Measurements from ENCODE around the gene CUL3.
A peak's percentile ranks its signal among the peaks of the same experiment; 100 is the strongest.
"Not testable (repeated sequence)": the region's sequence is repeated elsewhere in the genome, so short reads cannot be mapped to it uniquely, and the experiment has no call there.

Gene CUL3

DNA sequence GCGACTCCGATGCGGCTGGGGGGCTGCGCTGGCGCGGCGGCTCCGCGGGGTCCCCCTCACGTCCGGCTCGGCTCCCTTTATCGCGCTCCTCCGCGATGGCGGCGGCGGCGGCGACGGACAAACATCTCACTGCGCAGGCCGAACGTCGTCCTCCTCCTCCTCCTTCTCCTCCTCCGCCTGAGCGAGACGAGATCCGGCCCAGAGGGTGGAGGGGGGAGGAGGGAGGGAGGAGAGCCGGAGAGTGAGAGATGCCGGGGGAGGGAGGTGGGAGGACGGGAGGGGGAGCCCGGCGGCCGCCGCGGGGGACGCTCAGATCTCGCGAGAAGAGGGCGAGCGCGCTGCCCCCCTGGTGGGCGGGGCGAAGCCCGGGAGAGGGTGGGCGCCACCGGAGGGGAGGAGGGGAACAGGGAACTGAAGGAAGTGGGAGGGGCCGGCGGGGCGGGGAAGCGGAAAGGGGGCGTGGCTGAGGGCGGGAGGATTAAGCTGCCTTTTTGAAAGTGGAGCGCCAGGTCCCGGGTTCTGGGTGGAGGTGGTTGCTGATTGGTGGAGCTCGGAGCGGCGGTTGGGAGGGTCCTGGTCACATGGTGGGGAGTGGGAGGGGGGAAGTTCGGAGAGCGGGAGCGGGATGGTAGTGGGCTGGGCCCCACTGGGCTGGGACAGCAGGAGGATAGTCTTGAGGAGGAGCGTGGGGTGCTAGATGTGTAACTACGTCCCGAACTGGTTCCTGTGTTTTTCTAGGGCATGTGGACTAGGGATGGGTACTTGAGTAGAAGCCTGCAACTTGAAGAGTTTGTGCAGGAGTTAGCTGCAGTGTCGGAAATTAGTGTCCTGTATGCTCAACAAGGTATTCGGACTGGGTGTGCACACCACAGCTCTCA is at the start of gene CUL3:
TSS of gene CUL3 (minus strand) at position 153 of the 878 bp plus-strand sequence. CDS start 354 bp downstream, outside the sequence.
- DNase-seq, result peak; percentile 91

- no peak for DNase-seq
These were observed 45.7 kb upstream of the CUL3 start for GRCh38 chr2:224630659-224631550.

DNA sequence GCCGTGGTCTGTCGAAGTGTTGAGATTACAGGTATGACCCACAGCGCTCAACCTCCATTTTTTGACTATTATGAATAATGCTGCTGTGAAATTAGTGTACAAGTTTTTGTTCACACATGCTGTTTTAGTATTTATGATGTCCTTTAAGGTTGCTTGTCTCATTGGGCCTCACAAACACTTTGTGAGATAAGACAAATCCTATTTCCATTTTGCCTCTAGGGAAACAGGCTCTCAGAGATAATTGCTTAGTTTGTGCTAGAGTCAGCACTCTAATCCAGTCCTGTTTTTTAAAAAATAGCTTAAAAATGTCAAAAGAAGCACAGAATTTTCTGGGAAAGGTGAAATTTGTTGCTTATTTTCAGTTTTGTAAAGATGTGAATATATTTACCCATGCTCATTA is 43.3 kb upstream of the CUL3 start:
- no peak for DNase-seq

DNA sequence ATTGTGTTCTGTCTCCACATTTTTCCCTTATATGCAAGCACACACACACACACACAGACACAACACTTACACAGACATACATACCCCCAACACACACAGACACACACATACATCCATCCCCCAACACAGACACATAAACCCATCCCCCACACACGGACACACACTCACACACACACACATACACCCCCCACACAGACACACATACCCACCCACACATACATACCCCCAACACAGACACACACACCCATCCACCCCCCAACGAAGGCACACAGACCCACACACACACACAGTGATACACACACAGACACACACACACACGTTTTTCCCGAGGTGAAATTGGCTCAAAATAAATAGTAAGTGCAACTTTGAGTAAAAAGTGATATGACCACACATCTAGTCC is 41.6 kb upstream of the CUL3 start:
- DNase-seq, result no peak

DNA sequence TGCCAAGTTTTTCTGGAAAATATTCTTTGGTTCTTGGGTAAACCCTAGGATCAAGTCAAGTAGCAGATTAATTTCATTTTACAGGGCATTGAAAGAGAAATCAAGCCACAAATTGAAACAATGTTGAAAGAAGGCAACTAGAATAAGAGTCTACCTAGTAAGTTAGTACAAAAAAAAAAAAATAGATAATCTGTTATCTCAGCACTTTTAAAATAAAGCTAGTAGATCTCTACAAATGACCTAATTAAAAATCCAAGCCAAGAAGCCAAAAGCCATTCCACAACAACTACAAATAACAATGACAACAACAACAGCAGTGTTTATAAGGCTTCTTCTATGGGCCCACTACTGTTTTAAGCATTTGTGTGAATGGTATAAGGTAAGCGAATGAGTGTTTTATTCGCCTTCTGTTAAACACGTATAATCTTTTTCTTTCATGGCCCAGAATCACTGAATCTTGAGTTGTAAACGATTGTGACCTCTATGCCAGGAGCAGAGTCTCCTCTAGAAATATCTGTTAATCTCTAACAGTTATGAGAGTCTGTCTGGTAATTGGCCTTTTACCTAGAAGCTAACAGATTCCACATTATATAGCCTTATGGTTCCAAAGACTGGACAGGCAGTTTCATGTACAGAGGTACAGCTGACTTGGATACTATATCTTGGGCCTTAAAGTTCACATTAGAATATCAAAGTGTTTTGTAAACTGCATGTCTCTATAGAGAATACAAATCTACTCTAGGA is 28.6 kb upstream of the CUL3 start:
- DNase-seq, result no peak

DNA sequence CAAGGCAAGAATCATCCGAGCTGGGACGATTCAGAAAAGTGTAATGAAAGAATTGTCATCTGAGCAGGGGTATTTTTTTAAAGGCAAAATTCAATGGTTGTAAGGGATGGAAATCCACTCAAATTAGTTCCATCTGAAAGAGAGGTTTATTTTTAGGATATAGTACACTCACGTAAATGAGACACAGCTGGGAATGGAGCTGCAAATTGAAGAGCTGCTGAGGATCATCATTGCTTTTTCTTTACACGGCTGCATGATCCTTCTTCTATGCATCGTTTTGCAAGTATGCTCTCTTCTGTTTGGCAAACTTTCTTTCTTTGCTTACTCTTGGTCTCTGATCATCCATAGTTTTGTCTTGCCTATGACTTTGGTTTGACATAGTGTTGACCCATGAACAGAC is 27.4 kb upstream of the CUL3 start:
- no peak for DNase-seq

GRCh38 chr2:224611938-224612337 is 26.8 kb upstream of the CUL3 start:
- DNase-seq, result no peak

GRCh38 chr2:224608104-224608503 is 22.9 kb upstream of the CUL3 start:
- no peak for DNase-seq

DNA sequence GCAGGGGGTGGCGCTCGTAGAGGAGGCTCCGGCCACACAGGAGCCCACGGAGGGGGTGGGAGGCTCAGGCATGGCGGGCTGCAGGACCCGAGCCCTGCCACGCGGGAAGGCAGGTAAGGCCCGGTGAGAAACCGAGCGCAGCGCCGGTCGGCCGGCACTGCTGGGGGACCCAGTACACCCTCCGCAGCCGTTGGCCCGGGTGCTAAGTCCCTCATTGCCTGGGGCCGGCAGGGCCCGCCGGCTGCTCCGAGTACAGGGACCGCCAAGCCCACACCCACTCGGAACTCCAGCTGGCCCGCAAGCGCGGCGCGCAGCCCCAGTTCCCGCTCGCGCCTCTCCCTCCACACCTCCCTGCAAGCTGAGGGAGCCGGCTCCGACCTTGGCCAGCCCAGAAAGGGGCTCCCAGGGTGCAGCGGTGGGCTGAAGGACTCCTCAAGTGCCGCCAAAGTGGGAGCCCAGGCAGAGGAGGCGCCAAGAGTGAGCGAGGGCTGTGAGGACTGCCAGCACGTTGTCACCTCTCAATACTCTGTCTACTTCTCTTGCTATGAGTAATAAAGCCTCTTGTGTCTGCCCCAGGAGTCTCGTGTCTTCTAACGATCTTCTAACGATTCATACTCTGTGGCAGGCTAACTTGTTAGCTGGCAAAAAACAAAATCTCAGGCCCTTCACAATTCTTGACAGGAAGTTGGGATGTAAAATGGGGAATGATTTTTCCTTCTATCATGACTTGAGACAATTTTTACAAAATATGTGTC is 18.8 kb upstream of the CUL3 start:
- DNase-seq, result not testable (repeated sequence)

DNA sequence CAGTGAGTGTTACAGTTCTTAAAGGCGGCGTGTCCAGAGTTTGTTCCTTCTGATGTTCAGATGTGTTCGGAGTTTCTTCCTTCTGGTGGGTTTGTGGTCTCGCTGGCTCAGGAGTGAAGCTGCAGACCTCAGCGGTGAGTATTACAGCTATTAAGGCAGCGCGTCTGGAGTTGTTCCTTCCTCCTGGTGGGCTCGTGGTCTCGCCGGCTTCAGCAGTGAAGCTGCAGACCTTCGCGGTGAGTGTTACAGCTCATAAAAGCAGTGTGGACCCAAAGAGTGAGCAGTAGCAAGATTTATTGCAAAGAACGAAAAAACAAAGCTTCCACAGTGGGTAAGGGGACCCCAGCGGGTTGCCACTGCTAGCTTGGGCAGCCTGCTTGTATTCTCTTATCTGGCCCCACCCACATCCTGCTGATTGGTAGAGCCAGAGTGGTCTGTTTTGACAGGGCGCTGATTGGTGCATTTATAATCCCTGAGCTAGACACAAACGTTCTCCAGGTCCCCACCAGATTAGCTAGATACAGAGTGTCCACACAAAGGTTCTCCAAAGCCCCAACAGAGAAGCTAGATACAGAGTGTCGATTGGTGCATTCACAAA is 17.7 kb upstream of the CUL3 start:
- DNase-seq, result not testable (repeated sequence)

- DNase-seq, result no peak
These were observed 16.8 kb upstream of the CUL3 start for GRCh38 chr2:224601923-224602322.

DNA sequence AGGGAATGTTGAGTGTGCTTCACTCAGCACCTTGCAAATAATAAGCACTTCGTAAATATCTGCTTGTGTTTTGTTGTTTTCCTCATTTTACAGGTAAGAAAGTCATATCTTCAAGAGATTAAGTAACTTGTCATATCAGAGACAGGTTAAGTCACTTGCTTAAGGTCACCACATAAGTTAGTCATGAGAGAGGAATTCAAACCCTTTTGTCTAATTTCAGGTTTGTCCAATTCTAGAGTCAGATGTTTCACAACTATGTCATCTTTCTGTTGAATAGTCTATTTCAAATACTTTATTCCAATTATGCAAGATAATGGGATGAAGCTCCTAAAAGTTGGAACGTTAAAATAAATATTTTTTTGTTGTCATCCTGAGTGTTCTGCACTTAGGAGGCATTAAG is 13.5 kb upstream of the CUL3 start:
- DNase-seq, result no peak

DNA sequence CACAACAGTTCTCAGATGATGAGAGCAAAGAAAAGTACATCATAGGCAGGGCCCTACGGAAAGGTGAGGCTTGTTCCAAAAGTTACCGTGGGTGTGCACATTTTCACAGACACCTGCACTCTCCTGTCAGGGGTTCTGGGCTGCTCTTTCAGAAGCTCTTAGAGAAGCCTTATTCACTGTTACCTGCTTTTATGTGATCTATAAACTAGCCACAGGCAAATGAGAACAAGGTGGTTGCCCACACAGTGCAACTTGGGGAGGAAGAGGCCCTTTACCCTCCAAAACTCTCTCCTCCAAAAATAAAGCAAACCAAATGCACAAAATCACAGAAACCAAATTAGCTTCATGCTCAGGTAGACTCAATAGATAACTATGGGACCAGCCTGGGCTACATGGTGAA is 11.1 kb upstream of the CUL3 start:
- no peak for DNase-seq

- no peak for DNase-seq
These were observed 10.4 kb upstream of the CUL3 start for GRCh38 chr2:224595518-224595917.

DNA sequence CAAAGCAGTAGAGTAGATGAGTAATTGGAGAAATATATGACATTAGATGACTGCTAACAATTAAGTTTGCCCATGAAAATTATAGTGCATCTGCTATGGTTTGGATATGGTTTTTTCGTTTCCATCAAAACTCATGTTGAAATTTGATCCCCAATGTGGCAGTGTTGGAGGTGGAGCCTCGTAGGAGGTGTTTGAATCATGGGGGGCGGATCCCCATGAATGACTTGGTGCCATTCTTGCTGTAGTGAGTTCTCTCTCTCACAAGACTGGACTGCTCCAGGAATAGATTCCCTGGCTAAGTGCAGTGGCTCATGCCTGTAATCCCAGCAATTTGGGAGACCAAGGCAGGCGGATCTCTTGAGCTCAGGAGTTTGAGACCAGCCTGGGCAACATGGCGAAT is 9.7 kb upstream of the CUL3 start:
- DNase-seq, result no peak

GRCh38 chr2:224591220-224591619 is 6.1 kb upstream of the CUL3 start:
- DNase-seq, result no peak

DNA sequence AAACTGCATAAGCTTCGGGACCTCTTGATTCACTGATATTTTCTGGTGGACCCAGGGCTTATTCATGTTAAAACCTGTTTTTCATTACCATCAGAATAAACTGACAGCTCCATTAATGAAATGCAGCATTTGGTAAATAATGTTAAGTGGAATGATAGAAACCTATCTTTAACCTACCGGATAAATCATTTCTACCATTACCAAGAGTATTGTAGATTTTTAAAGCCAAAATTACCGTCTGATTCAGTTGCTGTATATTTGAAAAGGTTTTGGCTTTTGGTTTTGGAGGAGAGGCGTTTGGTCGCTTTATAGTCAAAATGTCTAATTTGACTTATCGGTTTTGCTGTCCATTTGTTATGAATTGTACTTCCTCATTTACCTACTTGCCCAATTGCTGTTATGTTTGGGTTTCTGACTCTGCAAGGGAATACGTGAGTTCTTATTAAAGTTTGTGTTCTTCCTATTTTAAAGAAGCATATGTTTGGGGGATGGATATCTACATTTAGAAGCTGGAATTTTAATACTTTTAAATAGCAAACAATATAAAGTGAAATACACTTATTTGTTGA is 1.0 kb upstream of the CUL3 start:
- DNase-seq, result no peak

- no peak for DNase-seq
These were observed 365 bp downstream of the CUL3 start for GRCh38 chr2:224584785-224585210.

- no peak for DNase-seq
These were observed 915 bp downstream of the CUL3 start for GRCh38 chr2:224584111-224584784.

- not testable (repeated sequence) for DNase-seq
These were observed 2.1 kb downstream of the CUL3 start for GRCh38 chr2:224583033-224583432.

- no peak for DNase-seq
These were observed 4.9 kb downstream of the CUL3 start for GRCh38 chr2:224580248-224580647.
